ENCODE data around the gene CTBP2. TPM values are rescaled to one million over a fixed set of nuclear protein-coding genes. Genes with fewer than 3 reads are reported as not detected.

The CTBP2 gene
- total RNA-seq, 1 experiment from 2014 or later = 212 TPM

GRCh38 chr10:125032474-125033020 is 127.8 kb downstream of the CTBP2 start:
- Histone ChIP-seq H3K27me3 (ENCODE audit: insufficient read depth, low read length) (no peaks in the 10 kb centered on the region), H2AFZ (ENCODE audit: low read length) (no peak overlapping the region), H2BK15ac (ENCODE audit: low read depth, low read length) (no peak overlapping the region), H3K4me2 (ENCODE audit: insufficient read depth, insufficient read length, low read length) (no peak overlapping the region), H3K56ac (ENCODE audit: insufficient read length, low read depth, low read length) (no peak overlapping the region), H3K23me2 (ENCODE audit: insufficient read length, low read depth, low read length, poor library complexity, severe bottlenecking) (no peaks in the 10 kb centered on the region), H4K5ac (ENCODE audit: insufficient read length, low read depth, low read length) (no peak overlapping the region), H4K20me1 (ENCODE audit: control insufficient read depth, insufficient read depth, insufficient read length) (no peaks in the 10 kb centered on the region), H2BK12ac (ENCODE audit: insufficient read length, low read depth, low read length) (no peak overlapping the region), H3K9me3 (ENCODE audit: control insufficient read depth, low read depth, low read length) (no peaks in the 10 kb centered on the region), H4K8ac (replicated peaks; ENCODE audit: insufficient read length, low read depth, low read length) (no peak overlapping the region), H3K79me2 (ENCODE audit: insufficient read depth, low read length) (peaks cover 45% of the 10 kb centered on the region; the same call in 1 of the 2 replicates), H3K23ac (ENCODE audit: insufficient read length, low read depth, low read length) (no peak overlapping the region), H3K18ac (ENCODE audit: insufficient read length, low read depth, low read length) (no peak overlapping the region), H3K79me1 (ENCODE audit: insufficient read depth, low read depth, low read length, poor library complexity, severe bottlenecking) (peaks cover 7% of the 10 kb centered on the region), H2BK5ac (ENCODE audit: insufficient read length, low read length) (no peak overlapping the region), H3K4me1 (ENCODE audit: insufficient read depth, low read length) (peaks cover 5% of the 10 kb centered on the region), H3K27ac (ENCODE audit: insufficient read length, low read depth, low read length) (no peak overlapping the region), H3K14ac (ENCODE audit: insufficient read depth, low read length) (no peak overlapping the region; the same call in 1 of the 2 replicates), H3K4ac (ENCODE audit: low read depth, low read length) (no peak overlapping the region), H3T11ph (ENCODE audit: low read length) (no peak overlapping the region), H2BK20ac (ENCODE audit: low read depth, low read length, poor library complexity, severe bottlenecking) (no peak overlapping the region), H3K9ac (ENCODE audit: extremely low read depth, insufficient read length, low read length) (no peak overlapping the region), H4K91ac (ENCODE audit: insufficient read length, low read depth, low read length) (no peak overlapping the region), H2BK120ac (ENCODE audit: low read depth, low read length, poor library complexity, severe bottlenecking) (no peak overlapping the region), H2AK5ac (ENCODE audit: insufficient read length, low read length) (no peak overlapping the region)
- no peaks in the 10 kb centered on the region for H3K9me3 Mint-ChIP-seq
- no CpG with 5 or more reads among the region's 15 CpGs for WGBS (ENCODE audit: extremely low coverage, insufficient read length, low lambda C conversion rate)
- H3K4me1 Mint-ChIP-seq = peaks cover 64 to 73% of the 10 kb centered on the region in 2 experiments
- peak overlapping the region in 2 of 3 experiments; percentile 89 to 90; a peak in 3 of 7 replicates for H3K27ac Mint-ChIP-seq
- H3K36me3 Mint-ChIP-seq (ENCODE audit: insufficient read depth in 1 of 3, low read depth in 3 of 3) = peaks cover 44 to 83% (median 74%) of the 10 kb centered on the region in 3 experiments; a peak in 6 of 7 replicates
- H3K27me3 Mint-ChIP-seq (ENCODE audit: low read depth) = no peaks in the 10 kb centered on the region
- TF ChIP-seq, protein P1, sequence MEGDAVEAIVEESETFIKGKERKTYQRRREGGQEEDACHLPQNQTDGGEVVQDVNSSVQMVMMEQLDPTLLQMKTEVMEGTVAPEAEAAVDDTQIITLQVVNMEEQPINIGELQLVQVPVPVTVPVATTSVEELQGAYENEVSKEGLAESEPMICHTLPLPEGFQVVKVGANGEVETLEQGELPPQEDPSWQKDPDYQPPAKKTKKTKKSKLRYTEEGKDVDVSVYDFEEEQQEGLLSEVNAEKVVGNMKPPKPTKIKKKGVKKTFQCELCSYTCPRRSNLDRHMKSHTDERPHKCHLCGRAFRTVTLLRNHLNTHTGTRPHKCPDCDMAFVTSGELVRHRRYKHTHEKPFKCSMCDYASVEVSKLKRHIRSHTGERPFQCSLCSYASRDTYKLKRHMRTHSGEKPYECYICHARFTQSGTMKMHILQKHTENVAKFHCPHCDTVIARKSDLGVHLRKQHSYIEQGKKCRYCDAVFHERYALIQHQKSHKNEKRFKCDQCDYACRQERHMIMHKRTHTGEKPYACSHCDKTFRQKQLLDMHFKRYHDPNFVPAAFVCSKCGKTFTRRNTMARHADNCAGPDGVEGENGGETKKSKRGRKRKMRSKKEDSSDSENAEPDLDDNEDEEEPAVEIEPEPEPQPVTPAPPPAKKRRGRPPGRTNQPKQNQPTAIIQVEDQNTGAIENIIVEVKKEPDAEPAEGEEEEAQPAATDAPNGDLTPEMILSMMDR (conservative IDR thresholded peaks at IDR 0.05) = no peak
- DNase-seq = no peak
- no peak overlapping the region; a peak in 1 of 5 replicates for H3K4me3 Mint-ChIP-seq
